ENCODE measurements around the gene VPS4B. TPM values are rescaled to one million over a fixed set of nuclear protein-coding genes. Genes with fewer than 3 reads are reported as not detected.
A peak's percentile ranks its signal among the peaks of the same experiment; 100 is the strongest.

The VPS4B gene
- total and polyA plus RNA-seq, 12 donors = 6.1 to 39.6 (median 21.4) TPM

DNA sequence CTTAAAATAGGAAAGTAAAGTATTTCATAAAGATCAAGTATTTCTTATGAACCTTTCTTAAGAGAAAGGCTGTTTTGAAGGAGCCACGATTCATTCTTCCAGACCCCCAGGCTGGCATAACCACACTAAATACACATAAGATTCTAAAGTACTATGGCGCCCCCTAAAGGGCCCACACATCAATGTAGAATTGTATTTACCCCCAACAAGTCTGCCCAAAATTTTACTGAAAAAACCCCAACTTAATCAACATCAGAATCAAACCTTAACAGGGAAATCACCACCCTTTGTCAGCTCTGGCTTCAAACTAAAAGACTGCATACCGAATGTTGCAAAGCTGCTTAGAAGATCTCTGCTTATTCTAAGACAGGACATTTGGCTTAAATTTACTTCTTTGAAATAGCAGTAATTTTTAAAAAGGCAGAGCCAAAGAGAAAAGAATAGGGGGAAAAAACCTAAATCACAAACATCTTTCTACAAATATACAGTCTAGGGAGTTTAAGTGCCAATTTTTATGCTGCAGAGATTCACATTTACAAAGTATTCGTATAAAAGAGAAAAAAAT, 82.3 kb downstream of the VPS4B start:
- H3K4me1 ChIP-seq = peaks cover 0 to 8% (median 4%) of the 10 kb centered on the region in 9 donors
- no peak for ATAC-seq
- intact Hi-C loops (cut with DNase I) = loop anchor here in 7 of 10 donors (2.0 to 5.0 kb wide), 3 partner anchors 97 to 102 kb away; no protein-coding TSS in a partner anchor
- H3K4me3 ChIP-seq = no peak overlapping the region
- H3K27me3 ChIP-seq = no peaks in the 10 kb centered on the region
- H3K9me3 ChIP-seq = no peaks in the 10 kb centered on the region
- no peak overlapping the region for H3K27ac ChIP-seq
- WGBS, 2 donors = 41 to 46% methylated on average over 4 of the region's 4 CpGs
- DNase-seq = no peak
- TF ChIP-seq, protein P1, sequence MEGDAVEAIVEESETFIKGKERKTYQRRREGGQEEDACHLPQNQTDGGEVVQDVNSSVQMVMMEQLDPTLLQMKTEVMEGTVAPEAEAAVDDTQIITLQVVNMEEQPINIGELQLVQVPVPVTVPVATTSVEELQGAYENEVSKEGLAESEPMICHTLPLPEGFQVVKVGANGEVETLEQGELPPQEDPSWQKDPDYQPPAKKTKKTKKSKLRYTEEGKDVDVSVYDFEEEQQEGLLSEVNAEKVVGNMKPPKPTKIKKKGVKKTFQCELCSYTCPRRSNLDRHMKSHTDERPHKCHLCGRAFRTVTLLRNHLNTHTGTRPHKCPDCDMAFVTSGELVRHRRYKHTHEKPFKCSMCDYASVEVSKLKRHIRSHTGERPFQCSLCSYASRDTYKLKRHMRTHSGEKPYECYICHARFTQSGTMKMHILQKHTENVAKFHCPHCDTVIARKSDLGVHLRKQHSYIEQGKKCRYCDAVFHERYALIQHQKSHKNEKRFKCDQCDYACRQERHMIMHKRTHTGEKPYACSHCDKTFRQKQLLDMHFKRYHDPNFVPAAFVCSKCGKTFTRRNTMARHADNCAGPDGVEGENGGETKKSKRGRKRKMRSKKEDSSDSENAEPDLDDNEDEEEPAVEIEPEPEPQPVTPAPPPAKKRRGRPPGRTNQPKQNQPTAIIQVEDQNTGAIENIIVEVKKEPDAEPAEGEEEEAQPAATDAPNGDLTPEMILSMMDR (IDR thresholded peaks at IDR 0.05) = peak; percentile 10 to 65 (median 56)
- H3K36me3 ChIP-seq = peaks cover 0 to 99% (median 43%) of the 10 kb centered on the region in 9 donors

Other genes with a start within 250 kb of the VPS4B start
- 10 to 100 TPM in 4 of 10 donors, 1 to 10 TPM in 6; 5.2 to 23.1 (median 9.8) TPM for gene BCL2, start 102.7 kb downstream of the VPS4B start, total RNA-seq
- 1 to 10 TPM; 1.5 to 3.2 TPM for gene BCL2, start 102.7 kb downstream of the VPS4B start, polyA plus RNA-seq
- gene KDSR, start 55.3 kb downstream of the VPS4B start, total RNA-seq = 10 to 100 TPM; 28.6 to 41.6 (median 34.9) TPM
- 10 to 100 TPM in 1 of 2 donors, 1 to 10 TPM in 1; 9.4 to 21.0 TPM for gene KDSR, start 55.3 kb downstream of the VPS4B start, polyA plus RNA-seq
- not detected for gene SERPINB5, start 54.5 kb upstream of the VPS4B start, total RNA-seq
- gene SERPINB5, start 54.5 kb upstream of the VPS4B start, polyA plus RNA-seq = under 1 TPM in 1 of 2 donors, not detected in 1; 0.03 TPM
- not detected for gene SERPINB12, start 119.9 kb upstream of the VPS4B start, total RNA-seq
- not detected for gene SERPINB12, start 119.9 kb upstream of the VPS4B start, polyA plus RNA-seq
- gene SERPINB13, start 164.9 kb upstream of the VPS4B start, total RNA-seq = not detected
- gene SERPINB13, start 164.9 kb upstream of the VPS4B start, polyA plus RNA-seq = under 1 TPM in 1 of 2 donors, not detected in 1; 0.04 TPM
- not detected for gene SERPINB4, start 221.8 kb upstream of the VPS4B start, total RNA-seq
- under 1 TPM in 1 of 2 donors, not detected in 1; 0.10 TPM for gene SERPINB4, start 221.8 kb upstream of the VPS4B start, polyA plus RNA-seq
- gene SERPINB3, start 239.4 kb upstream of the VPS4B start, total RNA-seq = not detected
- gene SERPINB3, start 239.4 kb upstream of the VPS4B start, polyA plus RNA-seq = under 1 TPM in 1 of 2 donors, not detected in 1; 0.14 TPM